GM06990 (cell line): ENCODE data around the gene SLITRK1.

Experiments used
- DNase-seq: peaks from one replicate; pipeline ENCODE4 v3.0.0-alpha.2; 2011; ENCODE audit not compliant: insufficient read length; ENCODE audit errors: extremely low read depth
- H3K27me3 ChIP-seq: replicated peaks from 2 replicates; pipeline ENCODE4 v1.6.0; 2011; ENCODE audit warnings: low read length; ENCODE audit not compliant: control insufficient read depth, insufficient read depth
- H3K36me3 ChIP-seq: 2 replicates; pipeline ENCODE4 v1.5.1; 2011; ENCODE audit warnings: low read length; ENCODE audit not compliant: control insufficient read depth, insufficient read depth
- H3K4me3 ChIP-seq: replicated peaks from 2 replicates; pipeline ENCODE4 v1.5.1; 2011; ENCODE audit warnings: low read depth, mild to moderate bottlenecking, control low read depth, low read length
- TF ChIP-seq, protein P1 (sequence below): IDR thresholded peaks from 2 replicates; pipeline ENCODE4 v1.5.1; 2011; ENCODE audit warnings: low read length, control low read depth, mild to moderate bottlenecking, inconsistent platforms; ENCODE audit not compliant: insufficient read depth, poor library complexity, severe bottlenecking

Gene SLITRK1

DNA sequence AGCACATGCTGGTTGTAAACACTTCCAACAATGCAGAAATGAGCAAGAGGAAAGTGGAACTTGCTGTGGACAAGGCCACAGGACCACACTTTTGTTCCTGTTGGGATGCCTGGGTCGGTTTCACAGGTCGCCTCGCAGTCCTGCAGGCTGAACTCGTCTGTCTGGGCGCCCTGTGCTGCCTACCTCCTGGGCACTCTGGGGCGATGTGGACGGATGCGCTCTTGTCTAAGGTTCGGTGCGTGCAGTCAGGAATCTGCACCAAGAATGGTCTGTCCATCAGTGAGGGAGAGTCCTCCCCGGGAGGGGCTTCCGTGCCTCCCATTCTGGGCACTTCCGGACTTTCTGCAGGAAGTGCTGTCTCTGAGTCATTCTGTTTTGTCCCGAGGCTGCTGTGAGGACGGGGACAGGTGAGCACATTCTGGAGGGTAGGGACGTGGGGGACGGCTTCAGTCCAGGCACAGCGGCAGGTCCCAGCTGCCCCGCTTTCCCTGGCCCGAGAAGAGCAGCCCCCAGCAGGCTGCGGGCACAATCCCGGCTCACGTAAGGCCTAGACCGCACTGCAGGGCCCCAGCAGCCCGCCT is 24.1 kb upstream of the SLITRK1 start:
- Histone ChIP-seq H3K36me3 (no peaks in the 10 kb centered on the region), H3K27me3 (no peaks in the 10 kb centered on the region), H3K4me3 (no peak overlapping the region)
- DNase-seq: no peak
- TF ChIP-seq, protein P1, sequence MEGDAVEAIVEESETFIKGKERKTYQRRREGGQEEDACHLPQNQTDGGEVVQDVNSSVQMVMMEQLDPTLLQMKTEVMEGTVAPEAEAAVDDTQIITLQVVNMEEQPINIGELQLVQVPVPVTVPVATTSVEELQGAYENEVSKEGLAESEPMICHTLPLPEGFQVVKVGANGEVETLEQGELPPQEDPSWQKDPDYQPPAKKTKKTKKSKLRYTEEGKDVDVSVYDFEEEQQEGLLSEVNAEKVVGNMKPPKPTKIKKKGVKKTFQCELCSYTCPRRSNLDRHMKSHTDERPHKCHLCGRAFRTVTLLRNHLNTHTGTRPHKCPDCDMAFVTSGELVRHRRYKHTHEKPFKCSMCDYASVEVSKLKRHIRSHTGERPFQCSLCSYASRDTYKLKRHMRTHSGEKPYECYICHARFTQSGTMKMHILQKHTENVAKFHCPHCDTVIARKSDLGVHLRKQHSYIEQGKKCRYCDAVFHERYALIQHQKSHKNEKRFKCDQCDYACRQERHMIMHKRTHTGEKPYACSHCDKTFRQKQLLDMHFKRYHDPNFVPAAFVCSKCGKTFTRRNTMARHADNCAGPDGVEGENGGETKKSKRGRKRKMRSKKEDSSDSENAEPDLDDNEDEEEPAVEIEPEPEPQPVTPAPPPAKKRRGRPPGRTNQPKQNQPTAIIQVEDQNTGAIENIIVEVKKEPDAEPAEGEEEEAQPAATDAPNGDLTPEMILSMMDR: no peak

DNA sequence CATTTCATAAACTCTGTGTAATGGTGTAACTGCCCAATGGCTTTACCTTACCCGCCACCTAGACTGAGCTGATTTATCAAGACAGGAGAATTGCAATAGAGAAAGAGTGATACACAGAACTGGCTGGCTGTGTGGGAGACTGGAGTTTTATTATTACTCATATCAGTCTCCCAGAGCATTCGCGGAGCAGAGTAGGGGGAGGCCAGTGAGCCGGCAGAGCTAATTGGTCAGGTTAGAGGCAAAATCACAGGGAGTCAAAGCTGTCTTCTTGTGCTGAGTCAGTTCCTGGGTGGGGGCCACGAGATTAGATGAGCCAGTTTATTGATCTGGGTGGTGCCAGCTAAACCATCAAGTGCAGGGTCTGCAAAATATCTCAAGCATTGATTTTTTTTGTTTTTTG is 23.4 kb upstream of the SLITRK1 start:
- no peak for DNase-seq
- H3K27me3 ChIP-seq: no peaks in the 10 kb centered on the region
- H3K36me3 ChIP-seq: no peaks in the 10 kb centered on the region
- H3K4me3 ChIP-seq: no peak overlapping the region
- TF ChIP-seq, protein P1: no peak

DNA sequence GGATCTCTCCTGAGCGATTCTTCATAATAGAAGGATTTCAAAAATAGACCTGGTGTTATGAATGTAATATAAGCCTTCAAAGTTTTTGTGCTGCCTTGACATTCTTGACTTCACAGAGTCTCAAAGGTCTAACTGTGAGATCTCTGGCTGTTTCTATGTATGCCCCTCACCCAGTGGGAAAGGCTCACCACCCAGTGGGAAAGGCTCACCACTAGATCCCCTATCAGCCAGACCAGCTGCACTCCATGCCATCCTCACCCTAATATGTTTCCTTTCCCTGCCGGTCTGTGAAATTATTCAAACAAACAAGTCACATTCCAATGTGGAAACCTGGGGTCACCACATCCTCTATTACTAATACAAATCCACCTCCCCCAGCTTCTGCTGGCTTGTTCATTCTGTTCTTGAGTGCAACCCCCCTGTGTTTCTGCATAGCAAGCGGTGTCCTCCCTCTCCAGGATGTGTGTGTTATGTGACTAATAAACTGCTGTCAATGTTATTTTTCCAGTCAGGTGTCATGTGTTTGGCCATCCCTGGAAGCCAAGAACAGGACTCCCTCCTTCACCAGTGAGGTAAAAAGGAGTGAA is 13.8 kb upstream of the SLITRK1 start:
- H3K36me3 ChIP-seq: no peaks in the 10 kb centered on the region
- H3K4me3 ChIP-seq: no peak overlapping the region
- H3K27me3 ChIP-seq: no peaks in the 10 kb centered on the region
- DNase-seq: no peak
- TF ChIP-seq, protein P1: no peak

DNA sequence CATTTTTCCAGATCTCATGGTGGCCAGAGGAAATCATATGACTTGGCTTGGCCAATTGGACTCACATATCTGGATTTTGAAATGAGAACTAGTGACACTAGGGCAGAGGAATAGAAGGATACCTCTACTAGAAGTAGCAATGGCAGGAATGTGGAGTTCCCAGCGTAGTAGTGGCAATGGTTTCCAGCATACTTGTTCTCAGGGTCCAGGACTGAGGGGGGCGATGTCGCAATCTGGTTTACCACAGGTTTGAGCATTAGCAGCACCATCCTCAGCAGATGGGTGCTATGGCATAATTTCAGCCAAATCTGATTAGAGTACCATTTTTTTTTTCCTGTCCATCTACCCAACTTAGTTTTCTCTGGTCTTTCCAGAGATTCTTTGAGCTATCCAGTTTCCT is 8.1 kb upstream of the SLITRK1 start:
- Histone ChIP-seq H3K36me3 (no peaks in the 10 kb centered on the region), H3K27me3 (no peaks in the 10 kb centered on the region), H3K4me3 (no peak overlapping the region)
- TF ChIP-seq, protein P1: no peak
- no peak for DNase-seq

DNA sequence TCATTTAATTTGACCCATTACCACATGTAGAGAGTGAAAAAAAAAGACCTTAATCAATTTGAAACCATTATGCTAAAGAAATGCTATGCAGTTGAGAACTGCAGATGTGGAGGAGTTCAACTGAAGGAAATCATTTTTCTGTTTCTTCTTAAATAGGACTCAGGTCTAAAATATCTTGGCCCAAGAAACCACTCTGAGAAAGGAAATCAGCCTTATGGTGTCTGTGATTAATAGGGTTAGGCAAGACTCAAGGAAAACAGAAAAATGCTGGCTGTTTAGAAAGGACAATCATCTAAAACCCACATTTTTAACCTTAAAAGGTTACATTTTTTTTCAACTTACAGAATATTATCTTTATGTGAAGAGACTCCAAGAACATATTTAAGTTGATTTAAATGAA is 1.9 kb upstream of the SLITRK1 start:
- TF ChIP-seq, protein P1: no peak
- no peaks in the 10 kb centered on the region for H3K36me3 ChIP-seq
- no peak for DNase-seq
- H3K27me3 ChIP-seq: no peaks in the 10 kb centered on the region
- H3K4me3 ChIP-seq: no peak overlapping the region
